Fibroblast of skin of left biceps (primary cell): ENCODE data around the gene ADGRG6.
"Not testable (repeated sequence)": the region's sequence is repeated elsewhere in the genome, so short reads cannot be mapped to it uniquely, and the experiment has no call there.

Source experiments
- DNase-seq, 2 experiments: peaks; one replicate each; pipeline ENCODE4 v3.0.0-alpha.2; 2013; ENCODE audit warnings: low read depth in 2 of 2

The ADGRG6 gene

GRCh38 chr6:142346166-142346565 is 44.4 kb downstream of the ADGRG6 start:
- DNase-seq = not testable (repeated sequence)

- DNase-seq = no peak
Observed at GRCh38 chr6:142349215-142349823, 47.5 kb downstream of the ADGRG6 start.

- DNase-seq = no peak
Observed at GRCh38 chr6:142350309-142350708, 48.5 kb downstream of the ADGRG6 start.

GRCh38 chr6:142353690-142354089 is 51.9 kb downstream of the ADGRG6 start:
- no peak for DNase-seq

- no peak for DNase-seq
Observed at GRCh38 chr6:142354650-142355049, 52.8 kb downstream of the ADGRG6 start.

- no peak for DNase-seq
Observed at GRCh38 chr6:142355520-142356174, 53.8 kb downstream of the ADGRG6 start.

- DNase-seq = no peak
Observed at GRCh38 chr6:142356201-142356883, 54.5 kb downstream of the ADGRG6 start.

- DNase-seq = no peak
Observed at GRCh38 chr6:142356884-142357225, 55.0 kb downstream of the ADGRG6 start.

- DNase-seq = no peak
Observed at GRCh38 chr6:142357879-142358278, 56.1 kb downstream of the ADGRG6 start.

- no peak for DNase-seq
Observed at GRCh38 chr6:142359271-142359960, 57.6 kb downstream of the ADGRG6 start.

- DNase-seq = no peak
Observed at GRCh38 chr6:142361345-142361744, 59.5 kb downstream of the ADGRG6 start.

- peak; percentile 85 to 86 for DNase-seq
Observed at GRCh38 chr6:142361779-142362750, 60.3 kb downstream of the ADGRG6 start.

GRCh38 chr6:142367061-142367460 is 65.3 kb downstream of the ADGRG6 start:
- no peak for DNase-seq

GRCh38 chr6:142367501-142368018 is 65.8 kb downstream of the ADGRG6 start:
- DNase-seq = no peak

- no peak for DNase-seq
Observed at GRCh38 chr6:142369266-142369665, 67.5 kb downstream of the ADGRG6 start.

- DNase-seq = no peak
Observed at GRCh38 chr6:142372348-142372747, 70.5 kb downstream of the ADGRG6 start.

GRCh38 chr6:142373268-142374090 is 71.7 kb downstream of the ADGRG6 start:
- DNase-seq = no peak

- DNase-seq = no peak
Observed at GRCh38 chr6:142374091-142374770, 72.4 kb downstream of the ADGRG6 start.

- DNase-seq = peak; percentile 88 to 91
Observed at GRCh38 chr6:142374965-142375733, 73.3 kb downstream of the ADGRG6 start.
